Loucy (cell line): ENCODE measurements around the gene UNC5C.

Experiments used
- H2AFZ ChIP-seq: fragments of 200-600 bp; sonication (generic); 2 replicates; pipeline ENCODE4 v1.6.0; 2016; ENCODE audit warnings: antibody characterized with exemption, mild to moderate bottlenecking, low read length, moderate library complexity
- H3F3A ChIP-seq: fragments of 200-600 bp; 2 replicates; pipeline ENCODE4 v1.6.0; 2016; ENCODE audit warnings: antibody characterized with exemption, low read depth, mild to moderate bottlenecking
- H3K27me3 ChIP-seq: fragments of 200-600 bp; sonication (generic); 2 replicates; pipeline ENCODE4 v1.6.1; 2014; ENCODE audit warnings: low read length, mild to moderate bottlenecking; ENCODE audit not compliant: insufficient read depth, poor library complexity, severe bottlenecking
- H3K36me3 ChIP-seq: fragments of 200-600 bp; sonication (generic); 2 replicates; pipeline ENCODE4 v1.6.1; 2016; ENCODE audit warnings: low read length; ENCODE audit not compliant: insufficient read depth
- H3K4me1 ChIP-seq: fragments of 200-600 bp; sonication (generic); 2 replicates; pipeline ENCODE4 v1.5.1; 2014; ENCODE audit warnings: low read length, mild to moderate bottlenecking; ENCODE audit not compliant: insufficient read depth, poor library complexity, severe bottlenecking
- H3K4me2 ChIP-seq: fragments of 200-600 bp; sonication (generic); 2 replicates; pipeline ENCODE4 v1.6.0; 2014; ENCODE audit warnings: antibody characterized with exemption, low read length, low read depth, mild to moderate bottlenecking; ENCODE audit not compliant: poor library complexity, severe bottlenecking
- H3K4me3 ChIP-seq: fragments of 200-600 bp; sonication (generic); 2 replicates; pipeline ENCODE4 v1.5.1; 2014; ENCODE audit warnings: low read length, mild to moderate bottlenecking, mixed read lengths; ENCODE audit not compliant: poor library complexity, severe bottlenecking
- H3K79me2 ChIP-seq: fragments of 200-600 bp; sonication (generic); 2 replicates; pipeline ENCODE4 v1.6.1; 2014; ENCODE audit warnings: low read length; ENCODE audit not compliant: insufficient read depth
- H3K9ac ChIP-seq: fragments of 200-600 bp; sonication (generic); 2 replicates; pipeline ENCODE4 v1.6.0; 2014; ENCODE audit warnings: mild to moderate bottlenecking, low read depth, low read length, moderate library complexity; ENCODE audit not compliant: poor library complexity, severe bottlenecking
- H3K9me2 ChIP-seq: fragments of 200-600 bp; sonication (generic); replicated peaks from 2 replicates; pipeline ENCODE4 v1.6.1; 2016; ENCODE audit warnings: low read depth, low read length, mixed read lengths
- H3K9me3 ChIP-seq: fragments of 200-600 bp; sonication (generic); 2 replicates; pipeline ENCODE4 v1.6.1; 2014; ENCODE audit warnings: mild to moderate bottlenecking, antibody characterized with exemption, low read length, low read depth; ENCODE audit not compliant: insufficient read depth
- H4K20me1 ChIP-seq: fragments of 200-600 bp; sonication (generic); 2 replicates; pipeline ENCODE4 v1.6.0; 2014; ENCODE audit warnings: antibody characterized with exemption, low read length, mild to moderate bottlenecking; ENCODE audit not compliant: insufficient read depth, poor library complexity, severe bottlenecking
- CTCF ChIP-seq: fragments of 200-600 bp; sonication (generic); conservative IDR thresholded peaks from 2 replicates; pipeline ENCODE4 v1.5.1; 2014; ENCODE audit warnings: mild to moderate bottlenecking, antibody characterized with exemption, low read length
- EZH2phosphoT487 ChIP-seq: fragments of 200-600 bp; IDR thresholded peaks from 2 replicates; pipeline ENCODE4 v1.6.1; 2018; ENCODE audit warnings: antibody characterized with exemption, mild to moderate bottlenecking, moderate library complexity, borderline replicate concordance

The UNC5C gene

DNA sequence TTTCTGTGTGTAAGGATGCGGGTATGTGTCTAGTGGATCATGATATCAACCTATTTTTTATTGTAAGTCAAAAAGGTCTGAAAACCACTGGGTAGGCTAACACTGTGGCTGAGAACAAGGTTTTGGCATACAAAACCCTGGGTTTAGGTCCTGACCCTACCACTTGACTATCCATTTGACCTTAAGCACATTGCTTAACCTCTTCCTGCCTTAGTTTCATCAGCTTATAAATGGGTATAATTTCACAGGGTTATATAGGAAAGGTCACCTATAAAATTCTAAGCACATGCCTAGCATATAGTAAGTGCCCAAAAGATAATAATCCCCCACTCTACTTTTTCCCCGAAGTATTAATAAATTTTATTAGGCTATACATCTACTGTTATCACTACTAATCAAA lies 263.0 kb downstream of the UNC5C start:
- H3K9me3 ChIP-seq = no peaks in the 10 kb centered on the region
- no peaks in the 10 kb centered on the region for H3K9me2 ChIP-seq
- H3K4me3 ChIP-seq = no peak overlapping the region
- H3K36me3 ChIP-seq = no peaks in the 10 kb centered on the region
- peaks cover 12% of the 10 kb centered on the region for H3K4me1 ChIP-seq
- no peak overlapping the region for H2AFZ ChIP-seq
- no peak overlapping the region for H3K4me2 ChIP-seq
- no peaks in the 10 kb centered on the region for H4K20me1 ChIP-seq
- H3F3A ChIP-seq = no peaks in the 10 kb centered on the region
- H3K27me3 ChIP-seq = no peaks in the 10 kb centered on the region
- H3K79me2 ChIP-seq = no peaks in the 10 kb centered on the region
- TF ChIP-seq CTCF (no peak), EZH2phosphoT487 (no peak)
- H3K9ac ChIP-seq = no peak overlapping the region

DNA sequence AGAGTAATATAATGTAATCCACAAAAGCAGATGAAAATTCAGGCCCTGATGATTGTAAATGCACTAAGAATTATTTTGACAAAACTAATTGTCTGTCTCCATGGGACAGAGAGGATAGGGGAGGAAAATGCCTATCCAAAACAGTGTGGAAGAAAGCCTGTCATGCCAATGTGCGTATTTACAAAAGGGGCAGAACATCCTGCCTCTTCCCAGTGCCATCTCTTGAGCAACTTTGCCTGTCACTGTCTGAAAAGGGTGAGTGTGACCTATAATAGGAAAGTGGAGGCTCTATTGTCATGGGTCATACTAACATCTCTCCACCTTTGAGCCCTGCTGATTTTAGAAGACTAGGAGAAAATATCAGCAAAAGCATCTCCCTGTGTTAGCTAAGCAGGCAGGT lies 264.1 kb downstream of the UNC5C start:
- Histone ChIP-seq H3K4me1 (peaks cover 12% of the 10 kb centered on the region), H3F3A (no peaks in the 10 kb centered on the region), H3K9ac (no peak overlapping the region), H3K4me2 (no peak overlapping the region), H3K27me3 (no peaks in the 10 kb centered on the region), H3K36me3 (no peaks in the 10 kb centered on the region), H4K20me1 (no peaks in the 10 kb centered on the region), H3K9me3 (no peaks in the 10 kb centered on the region), H3K79me2 (no peaks in the 10 kb centered on the region), H3K4me3 (no peak overlapping the region), H2AFZ (no peak overlapping the region), H3K9me2 (no peaks in the 10 kb centered on the region)
- TF ChIP-seq EZH2phosphoT487 = no peak
- TF ChIP-seq CTCF = no peak

- Histone ChIP-seq H3K4me3 (no peak overlapping the region), H3F3A (no peaks in the 10 kb centered on the region), H3K9me3 (no peaks in the 10 kb centered on the region), H3K9ac (no peak overlapping the region), H3K79me2 (no peaks in the 10 kb centered on the region), H3K9me2 (no peaks in the 10 kb centered on the region), H2AFZ (no peak overlapping the region), H3K36me3 (no peaks in the 10 kb centered on the region), H3K27me3 (no peaks in the 10 kb centered on the region), H4K20me1 (no peaks in the 10 kb centered on the region), H3K4me2 (no peak overlapping the region), H3K4me1 (no peaks in the 10 kb centered on the region)
- TF ChIP-seq EZH2phosphoT487 (no peak), CTCF (no peak)
Observed at GRCh38 chr4:95283320-95283719, 265.5 kb downstream of the UNC5C start.
